Right lobe of liver (tissue), 4 donors: ENCODE results near the gene FGFR3.

Experiments used
- POLR2A ChIP-seq: fragments of 450-650 bp; IDR thresholded peaks from one replicate; pipeline ENCODE4 v1.6.1; 2017; ENCODE audit warnings: antibody characterized with exemption, mild to moderate bottlenecking
- TF ChIP-seq, protein P1 (sequence below), 4 donors: fragments of 200-600 bp in 3 of 4; fragments of 450-650 bp in 1 of 4; IDR thresholded peaks; one replicate each; pipeline versions ENCODE4 v1.5.1 to v1.8.0; 2016 to 2022; ENCODE audit warnings: antibody characterized with exemption in 4 of 4, mild to moderate bottlenecking in 2 of 4
- donor health status: DM: no; HTN: no; CAD: no.
- donor health status: DM: no; HTN: no; CAD: no.
- donor health status: DM: no; HTN: yes; CAD: no.

DNA sequence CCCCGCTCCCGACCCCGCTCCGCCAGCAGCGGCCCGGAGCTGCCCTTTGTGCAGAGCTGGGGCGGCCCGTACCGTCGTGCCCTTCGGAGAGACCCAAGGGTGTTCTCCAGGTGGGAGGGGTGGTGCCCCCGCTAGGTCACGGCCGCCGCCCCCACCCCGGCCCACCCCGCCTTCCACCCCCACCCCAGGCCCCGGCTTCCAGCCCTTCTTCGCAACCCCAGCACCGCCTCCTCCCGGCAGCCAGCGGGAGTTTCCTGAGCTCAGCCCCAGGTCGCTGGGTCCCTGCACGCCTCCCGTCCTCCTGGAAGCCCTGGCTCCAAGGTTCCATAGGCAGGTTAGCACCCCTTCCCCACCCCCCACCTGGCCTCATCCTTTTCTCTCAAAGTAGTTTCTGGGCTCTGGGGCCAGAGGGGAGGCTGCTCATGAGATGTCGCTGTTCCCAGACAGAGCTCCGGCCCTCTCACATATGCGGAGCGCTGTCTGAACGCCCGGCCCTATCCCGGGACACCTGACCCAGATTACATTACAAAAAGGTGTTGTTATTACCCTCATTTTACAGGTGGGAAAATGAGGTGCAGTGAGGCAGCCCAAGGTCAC lies 25.2 kb upstream of the FGFR3 start:
- TF ChIP-seq, protein P1, sequence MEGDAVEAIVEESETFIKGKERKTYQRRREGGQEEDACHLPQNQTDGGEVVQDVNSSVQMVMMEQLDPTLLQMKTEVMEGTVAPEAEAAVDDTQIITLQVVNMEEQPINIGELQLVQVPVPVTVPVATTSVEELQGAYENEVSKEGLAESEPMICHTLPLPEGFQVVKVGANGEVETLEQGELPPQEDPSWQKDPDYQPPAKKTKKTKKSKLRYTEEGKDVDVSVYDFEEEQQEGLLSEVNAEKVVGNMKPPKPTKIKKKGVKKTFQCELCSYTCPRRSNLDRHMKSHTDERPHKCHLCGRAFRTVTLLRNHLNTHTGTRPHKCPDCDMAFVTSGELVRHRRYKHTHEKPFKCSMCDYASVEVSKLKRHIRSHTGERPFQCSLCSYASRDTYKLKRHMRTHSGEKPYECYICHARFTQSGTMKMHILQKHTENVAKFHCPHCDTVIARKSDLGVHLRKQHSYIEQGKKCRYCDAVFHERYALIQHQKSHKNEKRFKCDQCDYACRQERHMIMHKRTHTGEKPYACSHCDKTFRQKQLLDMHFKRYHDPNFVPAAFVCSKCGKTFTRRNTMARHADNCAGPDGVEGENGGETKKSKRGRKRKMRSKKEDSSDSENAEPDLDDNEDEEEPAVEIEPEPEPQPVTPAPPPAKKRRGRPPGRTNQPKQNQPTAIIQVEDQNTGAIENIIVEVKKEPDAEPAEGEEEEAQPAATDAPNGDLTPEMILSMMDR (IDR thresholded peaks at IDR 0.05), result peak in 1 of 4 donors; percentile 10
- no peak for TF ChIP-seq POLR2A
